Measurements from ENCODE around the gene TBX2.

DNA sequence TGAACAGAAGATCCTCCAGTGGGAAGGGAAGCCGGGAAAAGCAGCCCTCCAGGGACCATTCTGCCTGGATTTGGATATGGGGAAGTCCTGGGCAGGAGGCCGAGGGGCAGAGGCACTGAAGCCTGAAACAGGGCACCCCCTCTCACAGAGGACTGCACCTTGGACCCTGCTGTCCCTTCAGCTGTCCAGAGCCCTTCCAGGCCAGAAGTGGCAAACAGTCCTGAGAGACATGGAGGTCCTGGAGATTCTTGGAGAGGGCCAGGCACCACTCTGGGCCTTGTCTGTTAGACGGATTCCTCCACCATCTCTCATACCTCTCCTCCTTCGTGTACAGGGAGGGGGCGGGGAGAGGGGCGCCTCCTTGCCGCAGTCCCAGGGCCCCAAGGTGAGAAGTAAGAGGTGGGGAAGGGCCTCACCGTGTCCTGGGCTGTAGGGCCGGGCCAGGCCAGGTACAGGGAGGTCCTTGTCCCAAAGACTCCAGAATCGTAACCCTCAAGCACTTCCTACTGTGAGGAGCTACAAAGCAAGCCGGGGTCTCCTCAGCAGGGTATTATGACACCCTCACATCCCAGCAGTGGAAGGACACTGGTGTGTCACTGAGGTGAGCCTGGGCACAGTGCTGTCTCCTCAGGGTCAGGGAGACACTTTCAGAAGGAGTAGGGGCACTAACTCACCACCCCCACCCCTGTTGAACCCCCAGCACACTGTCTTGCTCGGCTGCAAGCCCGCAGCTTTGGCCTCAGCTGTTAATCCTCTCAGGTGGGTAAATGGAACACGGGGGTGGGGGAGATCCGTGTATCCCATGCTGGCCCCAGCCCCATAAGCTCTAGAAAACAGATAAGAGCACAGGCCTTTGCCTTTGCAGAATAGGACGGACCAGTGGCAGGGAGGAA is 16.6 kb upstream of the TBX2 start:
- TF ChIP-seq, protein P1, sequence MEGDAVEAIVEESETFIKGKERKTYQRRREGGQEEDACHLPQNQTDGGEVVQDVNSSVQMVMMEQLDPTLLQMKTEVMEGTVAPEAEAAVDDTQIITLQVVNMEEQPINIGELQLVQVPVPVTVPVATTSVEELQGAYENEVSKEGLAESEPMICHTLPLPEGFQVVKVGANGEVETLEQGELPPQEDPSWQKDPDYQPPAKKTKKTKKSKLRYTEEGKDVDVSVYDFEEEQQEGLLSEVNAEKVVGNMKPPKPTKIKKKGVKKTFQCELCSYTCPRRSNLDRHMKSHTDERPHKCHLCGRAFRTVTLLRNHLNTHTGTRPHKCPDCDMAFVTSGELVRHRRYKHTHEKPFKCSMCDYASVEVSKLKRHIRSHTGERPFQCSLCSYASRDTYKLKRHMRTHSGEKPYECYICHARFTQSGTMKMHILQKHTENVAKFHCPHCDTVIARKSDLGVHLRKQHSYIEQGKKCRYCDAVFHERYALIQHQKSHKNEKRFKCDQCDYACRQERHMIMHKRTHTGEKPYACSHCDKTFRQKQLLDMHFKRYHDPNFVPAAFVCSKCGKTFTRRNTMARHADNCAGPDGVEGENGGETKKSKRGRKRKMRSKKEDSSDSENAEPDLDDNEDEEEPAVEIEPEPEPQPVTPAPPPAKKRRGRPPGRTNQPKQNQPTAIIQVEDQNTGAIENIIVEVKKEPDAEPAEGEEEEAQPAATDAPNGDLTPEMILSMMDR (conservative IDR thresholded peaks at IDR 0.05 in 1 of 2, IDR thresholded peaks at IDR 0.05 in 1 of 2; ENCODE audit: low read depth in 1 of 2, low read length in 2 of 2): no peak
- no peak for TF ChIP-seq EZH2 (IDR thresholded peaks at IDR 0.05; ENCODE audit: low read length, missing control alignments)
